HepG2 (cell line): ENCODE data around the gene SQSTM1. TPM values are rescaled to one million over a fixed set of nuclear protein-coding genes. Genes with fewer than 3 reads are reported as not detected.

Experiments used
- AGO2 ChIP-seq: fragments of 200-400 bp; formaldehyde crosslinking; optimal IDR thresholded peaks from 2 replicates; pipeline ENCODE3; 2017; ENCODE audit warnings: mild to moderate bottlenecking, low read depth, low read length, moderate library complexity
- FOXP1 ChIP-seq, 2 experiments: fragments of 450-650 bp in 1 of 2; IDR thresholded peaks; 2 replicates each; pipeline ENCODE4 v1.6.1; 2017 to 2018; ENCODE audit warnings: antibody characterized with exemption in 1 of 2
- HES4 ChIP-seq: sonication (generic); formaldehyde crosslinking; IDR thresholded peaks from 2 replicates; pipeline ENCODE4 v1.9.0; 2021; ENCODE audit warnings: mild to moderate bottlenecking, missing genetic modification reagents, borderline replicate concordance
- MATR3 ChIP-seq: sonication (generic); formaldehyde crosslinking; IDR thresholded peaks from 2 replicates; pipeline ENCODE4 v1.4.0; 2020; ENCODE audit warnings: missing genetic modification reagents
- MIER3 ChIP-seq: IDR thresholded peaks from 2 replicates; pipeline ENCODE4 v1.6.1; 2016; ENCODE audit warnings: missing compliant biosample characterization, borderline replicate concordance
- MXI1 ChIP-seq: IDR thresholded peaks from 3 replicates; pipeline ENCODE4 v1.6.1; 2012; ENCODE audit warnings: low read depth, low read length, inconsistent platforms, borderline replicate concordance
- NR2C2 ChIP-seq: sonication (generic); formaldehyde crosslinking; IDR thresholded peaks from 2 replicates; pipeline ENCODE4 v1.4.0; 2020; ENCODE audit warnings: missing genetic modification reagents, mild to moderate bottlenecking, moderate library complexity, borderline replicate concordance
- NR2F6 ChIP-seq, 2 experiments: IDR thresholded peaks; 2 replicates each; pipeline ENCODE4 v1.6.1; 2016; ENCODE audit warnings: antibody characterized with exemption in 1 of 2, mild to moderate bottlenecking in 1 of 2
- NRL ChIP-seq: sonication (generic); formaldehyde crosslinking; IDR thresholded peaks from 2 replicates; pipeline ENCODE4 v1.5.0; 2020; ENCODE audit warnings: missing genetic modification reagents, mild to moderate bottlenecking, moderate library complexity, borderline replicate concordance
- PRPF4 ChIP-seq: fragments of 200-400 bp; formaldehyde crosslinking; IDR thresholded peaks from 2 replicates; pipeline ENCODE4 v1.6.1; 2016; ENCODE audit warnings: low read length, low read depth; ENCODE audit not compliant: poor library complexity, severe bottlenecking
- RAD51 ChIP-seq: fragments of 450-650 bp; IDR thresholded peaks from 2 replicates; pipeline ENCODE4 v1.6.1; 2016; ENCODE audit warnings: borderline replicate concordance
- REXO4 ChIP-seq: sonication (generic); formaldehyde crosslinking; IDR thresholded peaks from 2 replicates; pipeline ENCODE4 v1.8.0; 2022; ENCODE audit warnings: missing genetic modification reagents, mild to moderate bottlenecking, borderline replicate concordance
- SP5 ChIP-seq: IDR thresholded peaks from 2 replicates; pipeline ENCODE4 v1.6.1; 2016; ENCODE audit warnings: low read depth, borderline replicate concordance
- U2AF1 ChIP-seq: fragments of 200-400 bp; formaldehyde crosslinking; optimal IDR thresholded peaks from 2 replicates; pipeline ENCODE3; 2017; ENCODE audit warnings: mild to moderate bottlenecking, low read depth, low read length
- ZNF260 ChIP-seq: sonication (generic); formaldehyde crosslinking; IDR thresholded peaks from 2 replicates; pipeline ENCODE4 v1.4.0; 2020; ENCODE audit warnings: missing genetic modification reagents, low read depth, mild to moderate bottlenecking, borderline replicate concordance
- ZNF280D ChIP-seq: sonication (generic); formaldehyde crosslinking; IDR thresholded peaks from 2 replicates; pipeline ENCODE4 v1.5.1; 2020; ENCODE audit warnings: mild to moderate bottlenecking, missing genetic modification reagents
- ZNF468 ChIP-seq: sonication (generic); formaldehyde crosslinking; IDR thresholded peaks from 2 replicates; pipeline ENCODE4 v1.8.0; 2022; ENCODE audit warnings: mild to moderate bottlenecking, moderate library complexity, missing genetic modification reagents
- ZNF513 ChIP-seq: sonication (generic); formaldehyde crosslinking; conservative IDR thresholded peaks from 2 replicates; pipeline ENCODE4 v1.5.0; 2020; ENCODE audit warnings: missing genetic modification reagents
- ZNF800 ChIP-seq: sonication (generic); formaldehyde crosslinking; IDR thresholded peaks from 2 replicates; pipeline ENCODE4 v1.4.0; 2020; ENCODE audit warnings: missing genetic modification reagents
- ZZZ3 ChIP-seq: sonication (generic); formaldehyde crosslinking; IDR thresholded peaks from 2 replicates; pipeline ENCODE4 v1.4.0; 2020; ENCODE audit warnings: missing genetic modification reagents, mild to moderate bottlenecking, borderline replicate concordance
- polyA plus RNA-seq, 8 experiments: library from polyadenylated mRNA; depleted of rRNA in 3 of 8; stranded (reverse) in 7 of 8; unstranded in 1 of 8; fragments of >200 nt; fragmentation: Illumina TruSeq in 4 of 8; extraction: Trizol in 4 of 8; gene quantifications; 2 replicates each; pipeline versions ENCODE4 v1.2.1 to v1.2.3, GENCODE V29; 2011 to 2016; ENCODE audit warnings: low read depth in 4 of 8, missing spikeins in 1 of 8, mixed read lengths in 1 of 8; ENCODE audit not compliant: insufficient read depth in 1 of 8
- total RNA-seq, 5 experiments: library from RNA; depleted of rRNA; stranded (reverse); fragments of >200 nt; fragmentation: Illumina TruSeq; extraction: Trizol; gene quantifications; 2 replicates each; pipeline ENCODE4 v1.2.3, GENCODE V29; 2016; ENCODE audit warnings: low read depth in 1 of 5

SQSTM1 gene
- total and polyA plus RNA-seq, 2 of the 13 experiments (the other 11 are each of a cell fraction or from before 2014, with no cell fraction given), result 90.9 to 160 TPM

GRCh38 chr5:179821298-179822058 lies 773 bp downstream of the SQSTM1 start (continued):
- 0 out of 2 replicates have a peak, but pooled peaks have one; percentile 50 for TF ChIP-seq ZNF800 (CRISPR knock-in tag)
- TF ChIP-seq PRPF4, result no peak
- no peak for TF ChIP-seq RAD51
- TF ChIP-seq ZNF513 (CRISPR knock-in tag), result no peak
- no peak for TF ChIP-seq MATR3
- peak; percentile 100 for TF ChIP-seq AGO2
- no peak for TF ChIP-seq ZNF468 (CRISPR knock-in tag)
- TF ChIP-seq REXO4 (CRISPR knock-in tag), result no peak
- peak; percentile 73; the same call in 1 of the 2 replicates for TF ChIP-seq NRL
- TF ChIP-seq ZNF260 (CRISPR knock-in tag), result no peak
- 0 out of 2 replicates have a peak, but pooled peaks have one; percentile 41 for TF ChIP-seq FOXP1 (IDR thresholded peaks at IDR 0.05)
- peak; percentile 13; the same call in 1 of the 2 replicates for TF ChIP-seq FOXP1 (CRISPR knock-in tag; IDR thresholded peaks at IDR 0.05)
- TF ChIP-seq NR2F6 (IDR thresholded peaks at IDR 0.05), result no peak
- TF ChIP-seq NR2F6 (CRISPR knock-in tag; IDR thresholded peaks at IDR 0.05), result no peak
- TF ChIP-seq MIER3 (CRISPR knock-in tag), result no peak
- TF ChIP-seq U2AF1, result no peak
- peak; percentile 54; the same call in 1 of the 3 replicates for TF ChIP-seq MXI1
- no peak for TF ChIP-seq NR2C2 (CRISPR knock-in tag)
- no peak for TF ChIP-seq HES4 (CRISPR knock-in tag)
- TF ChIP-seq ZZZ3 (CRISPR knock-in tag), result no peak
- TF ChIP-seq ZNF280D (CRISPR knock-in tag), result no peak
- no peak for TF ChIP-seq SP5 (CRISPR knock-in tag)
